ENCODE measurements around the gene PTCH1.

GRCh38 chr9:95484225-95484624 lies 32.5 kb downstream of the PTCH1 start:
- no peak for TF ChIP-seq CTCF (IDR thresholded peaks at IDR 0.05)
- TF ChIP-seq POLR2A (IDR thresholded peaks at IDR 0.05) = no peak
- TF ChIP-seq POLR2AphosphoS5 (IDR thresholded peaks at IDR 0.05) = no peak
